OCI-LY7 (cell line): ENCODE results near the gene CEP295NL. TPM values are rescaled to one million over a fixed set of nuclear protein-coding genes. Genes with fewer than 3 reads are reported as not detected.

ENCODE experiments used
- BruUV-seq: library from RNA; stranded (reverse); fragments of 400-500 nt; replicated peaks from 2 replicates; lab custom pipeline; 2021; lab: Mats Ljungman, UMichigan
- CTCF ChIA-PET: fragments of 300-600 bp; sonication (Branson Sonifier 250); formaldehyde crosslinking; loops from one replicate; lab custom pipeline; 2022; ENCODE audit warnings: antibody characterized with exemption; ENCODE audit not compliant: unreplicated experiment; lab: Charles Lee
- POLR2A ChIA-PET: fragments of 300-600 bp; sonication (Branson Sonifier 250); formaldehyde crosslinking; loops from one replicate; lab custom pipeline; 2022; ENCODE audit warnings: antibody characterized with exemption; lab: Charles Lee
- DNase-seq: peaks from one replicate; pipeline ENCODE4 v3.0.0-alpha.2; 2015; ENCODE audit warnings: low spot score
- H2AFZ ChIP-seq: fragments of 200-600 bp; sonication (generic), shearing (Covaris generic); 2 replicates; pipeline ENCODE4 v1.6.1; 2014; ENCODE audit warnings: mild to moderate bottlenecking, antibody characterized with exemption, low read length, moderate library complexity
- H3K27ac ChIP-seq: fragments of 200-600 bp; sonication (generic); 2 replicates; pipeline ENCODE4 v1.5.1; 2014; ENCODE audit warnings: mixed run types, low read depth, mild to moderate bottlenecking, moderate library complexity, low read length, inconsistent platforms; ENCODE audit not compliant: poor library complexity, severe bottlenecking
- H3K36me3 ChIP-seq: fragments of 200-600 bp; sonication (generic); 2 replicates; pipeline ENCODE4 v1.6.1; 2014; ENCODE audit warnings: mild to moderate bottlenecking, antibody characterized with exemption, low read length, moderate library complexity, mixed read lengths; ENCODE audit not compliant: insufficient read depth
- H3K4me1 ChIP-seq: fragments of 200-600 bp; sonication (generic); 2 replicates; pipeline ENCODE4 v1.5.1; 2014; ENCODE audit warnings: mild to moderate bottlenecking, low read length; ENCODE audit not compliant: insufficient read depth, poor library complexity, severe bottlenecking
- H3K4me2 ChIP-seq: fragments of 200-600 bp; sonication (generic); 2 replicates; pipeline ENCODE4 v1.6.1; 2014; ENCODE audit warnings: mild to moderate bottlenecking, low read length
- H3K4me3 ChIP-seq: fragments of 200-600 bp; sonication (generic); 2 replicates; pipeline ENCODE4 v1.5.1; 2014; ENCODE audit warnings: mild to moderate bottlenecking, low read depth, low read length; ENCODE audit not compliant: poor library complexity, severe bottlenecking
- H3K79me2 ChIP-seq: fragments of 200-600 bp; sonication (generic); 2 replicates; pipeline ENCODE4 v1.6.1; 2016; ENCODE audit warnings: low read depth, mild to moderate bottlenecking, low read length, moderate library complexity, mixed read lengths; ENCODE audit not compliant: insufficient read depth
- H3K9me2 ChIP-seq: fragments of 200-600 bp; sonication (generic); 2 replicates; pipeline ENCODE4 v1.6.1; 2016; ENCODE audit warnings: mild to moderate bottlenecking, low read length, mixed read lengths; ENCODE audit not compliant: insufficient read depth
- H3K9me3 ChIP-seq: fragments of 200-600 bp; sonication (generic); 2 replicates; pipeline ENCODE4 v1.6.1; 2014; ENCODE audit warnings: mild to moderate bottlenecking, mixed run types, low read length, mixed read lengths
- H4K20me1 ChIP-seq: fragments of 200-600 bp; sonication (generic); 2 replicates; pipeline ENCODE4 v1.6.1; 2014; ENCODE audit warnings: mild to moderate bottlenecking, antibody characterized with exemption, low read length, moderate library complexity, mixed read lengths; ENCODE audit not compliant: insufficient read depth
- EZH2phosphoT487 ChIP-seq: fragments of 200-600 bp; sonication (generic); IDR thresholded peaks from 2 replicates; pipeline ENCODE4 v1.6.1; 2018; ENCODE audit warnings: low read depth, borderline replicate concordance, mild to moderate bottlenecking, mixed run types, antibody characterized with exemption, low read length, moderate library complexity, mixed read lengths
- intact Hi-C: fragments of 100-400 bp; cut with micrococcal nuclease; formaldehyde crosslinking; loops from one replicate; pipeline ENCODE4 v1.10.0; 2022; ENCODE audit not compliant: unreplicated experiment
- total RNA-seq, 2 experiments: library from RNA; depleted of rRNA in 1 of 2; stranded (reverse); fragments of >200 nt in 1 of 2; shearing (Covaris generic) in 1 of 2; gene quantifications; 2 replicates each; pipeline ENCODE4 v1.2.3, GENCODE V29; 2014 to 2022
- TF ChIP-seq, protein P1 (sequence below): fragments of 200-600 bp; sonication (generic); conservative IDR thresholded peaks from 2 replicates; pipeline ENCODE4 v1.5.1; 2014; ENCODE audit warnings: mild to moderate bottlenecking, antibody characterized with exemption, low read length, moderate library complexity, mixed read lengths

CEP295NL gene
- total RNA-seq, 2 experiments from 2014 or later = not detected

DNA sequence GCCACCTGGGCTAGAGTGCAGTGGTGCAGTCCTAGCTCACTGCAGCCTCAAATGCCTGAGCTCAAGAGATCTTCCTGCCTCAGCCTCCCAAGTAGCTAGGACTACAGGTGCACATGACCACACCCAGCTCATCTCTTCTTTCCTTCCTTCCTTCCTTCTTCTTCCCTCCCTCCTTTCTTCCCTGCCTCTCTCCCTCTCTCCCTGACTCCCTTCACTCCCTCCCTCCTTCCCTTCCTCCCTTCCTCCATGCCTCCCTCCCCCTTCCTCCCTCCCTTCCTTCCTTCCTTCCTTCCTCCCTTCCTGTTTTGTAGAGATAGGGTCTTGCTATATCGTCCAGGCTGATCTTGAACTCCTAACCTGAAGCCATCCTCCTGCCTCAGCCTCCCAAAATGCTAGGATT, 38.9 kb downstream of the CEP295NL start:
- H3K4me2 ChIP-seq = no peak overlapping the region
- POLR2A ChIA-PET = no interaction called here
- no peaks in the 10 kb centered on the region for H3K36me3 ChIP-seq
- H3K4me1 ChIP-seq = no peaks in the 10 kb centered on the region
- DNase-seq = no peak
- no peak overlapping the region for H3K27ac ChIP-seq
- H3K9me3 ChIP-seq = no peaks in the 10 kb centered on the region
- intact Hi-C loops = no loop called here
- CTCF ChIA-PET = no interaction called here
- no peaks in the 10 kb centered on the region for H3K9me2 ChIP-seq
- H3K4me3 ChIP-seq = no peak overlapping the region
- TF ChIP-seq, protein P1, sequence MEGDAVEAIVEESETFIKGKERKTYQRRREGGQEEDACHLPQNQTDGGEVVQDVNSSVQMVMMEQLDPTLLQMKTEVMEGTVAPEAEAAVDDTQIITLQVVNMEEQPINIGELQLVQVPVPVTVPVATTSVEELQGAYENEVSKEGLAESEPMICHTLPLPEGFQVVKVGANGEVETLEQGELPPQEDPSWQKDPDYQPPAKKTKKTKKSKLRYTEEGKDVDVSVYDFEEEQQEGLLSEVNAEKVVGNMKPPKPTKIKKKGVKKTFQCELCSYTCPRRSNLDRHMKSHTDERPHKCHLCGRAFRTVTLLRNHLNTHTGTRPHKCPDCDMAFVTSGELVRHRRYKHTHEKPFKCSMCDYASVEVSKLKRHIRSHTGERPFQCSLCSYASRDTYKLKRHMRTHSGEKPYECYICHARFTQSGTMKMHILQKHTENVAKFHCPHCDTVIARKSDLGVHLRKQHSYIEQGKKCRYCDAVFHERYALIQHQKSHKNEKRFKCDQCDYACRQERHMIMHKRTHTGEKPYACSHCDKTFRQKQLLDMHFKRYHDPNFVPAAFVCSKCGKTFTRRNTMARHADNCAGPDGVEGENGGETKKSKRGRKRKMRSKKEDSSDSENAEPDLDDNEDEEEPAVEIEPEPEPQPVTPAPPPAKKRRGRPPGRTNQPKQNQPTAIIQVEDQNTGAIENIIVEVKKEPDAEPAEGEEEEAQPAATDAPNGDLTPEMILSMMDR = no peak
- no peak for TF ChIP-seq EZH2phosphoT487
- BruUV-seq = no TSS peak
- no peak overlapping the region for H2AFZ ChIP-seq
- no peaks in the 10 kb centered on the region for H3K79me2 ChIP-seq
- no peaks in the 10 kb centered on the region for H4K20me1 ChIP-seq

DNA sequence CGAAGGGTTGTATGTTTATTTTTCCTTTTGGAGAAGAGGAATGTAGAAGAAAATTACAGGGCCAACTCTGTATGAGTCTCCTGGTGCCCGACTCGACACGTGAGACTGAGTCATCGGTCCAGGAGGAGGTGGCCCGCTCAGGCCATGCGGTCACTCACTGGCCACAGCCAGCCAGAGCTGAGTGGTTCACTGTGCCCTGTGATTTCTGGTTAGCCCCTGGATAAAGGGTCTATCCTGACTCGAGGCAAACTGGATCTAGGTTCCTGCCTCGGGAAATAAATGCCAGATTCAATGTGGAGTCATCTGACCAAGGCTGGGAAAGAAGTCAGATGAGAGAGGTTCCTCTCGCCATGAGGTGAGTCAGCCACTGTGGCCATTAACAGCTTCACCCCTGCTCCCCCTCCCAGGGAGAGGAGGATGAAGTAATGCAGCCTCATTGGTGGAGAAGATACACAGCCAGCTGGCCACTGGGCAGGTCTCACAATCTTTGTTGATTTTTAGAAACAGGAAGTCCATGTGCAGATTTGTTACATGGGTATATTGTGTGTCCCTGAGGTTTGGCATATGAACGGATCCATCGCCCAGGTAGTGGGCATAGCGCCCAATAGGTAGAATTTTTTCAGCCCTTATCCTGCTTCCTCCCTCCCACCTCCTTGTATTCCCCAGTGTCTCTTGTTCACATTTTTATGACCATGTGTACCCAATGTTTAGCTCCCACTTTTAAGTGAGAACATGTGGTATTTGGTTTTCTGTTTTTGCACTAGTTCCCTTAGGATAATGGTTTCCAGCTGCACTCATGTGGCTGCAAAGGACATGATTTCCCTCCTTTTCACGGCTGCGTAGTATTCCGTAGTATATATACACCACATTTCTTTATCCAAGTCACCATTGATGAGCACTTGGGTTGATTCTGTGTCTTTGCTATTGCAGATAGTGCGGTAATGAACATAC, 40.7 kb downstream of the CEP295NL start:
- no peaks in the 10 kb centered on the region for H3K4me1 ChIP-seq
- BruUV-seq = no TSS peak
- no peak overlapping the region for H3K4me2 ChIP-seq
- CTCF ChIA-PET = interaction anchor here (0.6 kb wide), 1 partner anchor 1146 kb away, joined by 3 read pairs; no protein-coding TSS in a partner anchor
- no peaks in the 10 kb centered on the region for H3K36me3 ChIP-seq
- no peak overlapping the region for H3K4me3 ChIP-seq
- no peaks in the 10 kb centered on the region for H3K9me2 ChIP-seq
- no peaks in the 10 kb centered on the region for H3K79me2 ChIP-seq
- POLR2A ChIA-PET = no interaction called here
- no peak overlapping the region for H3K27ac ChIP-seq
- intact Hi-C loops = no loop called here
- DNase-seq = no peak
- no peaks in the 10 kb centered on the region for H3K9me3 ChIP-seq
- no peaks in the 10 kb centered on the region for H4K20me1 ChIP-seq
- no peak overlapping the region for H2AFZ ChIP-seq
- no peak for TF ChIP-seq EZH2phosphoT487
- TF ChIP-seq, protein P1 = no peak

DNA sequence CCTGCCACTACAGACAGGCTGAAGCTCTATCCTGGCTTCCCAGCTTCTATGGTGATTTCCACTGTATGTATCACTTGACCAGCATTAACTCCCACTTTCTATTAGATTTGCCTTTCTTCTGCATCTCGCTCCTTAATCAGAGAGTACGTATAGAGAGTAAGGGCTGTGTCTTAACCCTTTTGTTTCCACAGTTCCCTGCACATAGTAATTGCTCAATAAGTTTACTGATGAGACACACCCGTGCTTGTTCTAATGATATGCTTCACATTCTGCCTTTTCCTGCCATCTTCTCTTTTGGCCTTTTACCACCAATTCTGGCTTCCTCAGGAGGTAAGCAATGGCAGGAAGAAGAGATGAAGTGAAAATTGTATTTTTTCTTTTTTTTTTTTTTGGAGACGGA, 41.8 kb downstream of the CEP295NL start:
- Histone ChIP-seq H3K9me2 (no peaks in the 10 kb centered on the region), H3K4me1 (no peaks in the 10 kb centered on the region), H3K27ac (no peak overlapping the region), H3K36me3 (no peaks in the 10 kb centered on the region), H4K20me1 (no peaks in the 10 kb centered on the region), H3K4me2 (no peak overlapping the region), H3K79me2 (no peaks in the 10 kb centered on the region), H2AFZ (no peak overlapping the region), H3K9me3 (no peaks in the 10 kb centered on the region), H3K4me3 (no peak overlapping the region)
- ChIA-PET CTCF (no interaction called here), POLR2A (no interaction called here)
- intact Hi-C loops = no loop called here
- TF ChIP-seq, protein P1 = no peak
- TF ChIP-seq EZH2phosphoT487 = no peak
- DNase-seq = no peak
- BruUV-seq = no TSS peak
